Liver (tissue), 9 donors: ENCODE data around the gene CST9. TPM values are rescaled to one million over a fixed set of nuclear protein-coding genes. Genes with fewer than 3 reads are reported as not detected.
A peak's percentile ranks its signal among the peaks of the same experiment; 100 is the strongest.
"Not testable (repeated sequence)": the region's sequence is repeated elsewhere in the genome, so short reads cannot be mapped to it uniquely, and the experiment has no call there.

Experiments used
- DNase-seq: peaks from one replicate; pipeline ENCODE4 v3.0.0-alpha.2; 2017; ENCODE audit warnings: low spot score
- H3K27ac ChIP-seq, 2 donors: one replicate each; pipeline ENCODE4 v1.7.0; 2013; ENCODE audit warnings: inconsistent platforms in 2 of 2, low read length in 2 of 2, control low read depth in 1 of 2, low read depth in 1 of 2, mild to moderate bottlenecking in 1 of 2
- H3K27me3 ChIP-seq, 4 donors: one replicate each; pipeline versions ENCODE4 v1.6.1 to v1.7.0; 2013; ENCODE audit warnings: low read length in 3 of 4, inconsistent platforms in 1 of 4, mild to moderate bottlenecking in 1 of 4, moderate library complexity in 1 of 4; ENCODE audit not compliant: control insufficient read depth in 4 of 4, insufficient read depth in 4 of 4
- H3K36me3 ChIP-seq, 4 donors: one replicate each; pipeline versions ENCODE4 v1.6.1 to v1.7.0; 2013; ENCODE audit warnings: low read length in 3 of 4, mild to moderate bottlenecking in 3 of 4, low read depth in 1 of 4, moderate library complexity in 1 of 4; ENCODE audit not compliant: control insufficient read depth in 4 of 4, insufficient read depth in 3 of 4
- H3K4me1 ChIP-seq, 4 donors: one replicate each; pipeline versions ENCODE4 v1.6.1 to v1.7.0; 2013; ENCODE audit warnings: low read length in 3 of 4, mild to moderate bottlenecking in 3 of 4, moderate library complexity in 1 of 4; ENCODE audit not compliant: control insufficient read depth in 4 of 4, insufficient read depth in 4 of 4
- H3K4me3 ChIP-seq, 3 donors: one replicate each; pipeline versions ENCODE4 v1.6.1 to v1.7.0; 2013; ENCODE audit warnings: low read length in 3 of 3, control low read depth in 1 of 3, low read depth in 1 of 3, mild to moderate bottlenecking in 1 of 3
- H3K9ac ChIP-seq, 2 donors: one replicate each; pipeline ENCODE4 v1.7.0; 2013; ENCODE audit warnings: low read length in 2 of 2, mild to moderate bottlenecking in 2 of 2, moderate library complexity in 2 of 2, control low read depth in 1 of 2, low read depth in 1 of 2
- H3K9me3 ChIP-seq, 4 donors: one replicate each; pipeline versions ENCODE4 v1.6.1 to v1.7.0; 2013; ENCODE audit warnings: low read length in 3 of 4; ENCODE audit not compliant: control insufficient read depth in 4 of 4
- EGR1 ChIP-seq, 2 donors: IDR thresholded peaks; 2 replicates each; pipeline ENCODE4 v1.6.1; 2016 to 2018; ENCODE audit warnings: antibody characterized with exemption in 2 of 2, low read depth in 2 of 2
- FOXA1 ChIP-seq: IDR thresholded peaks from 2 replicates; pipeline ENCODE4 v1.6.1; 2016; ENCODE audit warnings: antibody characterized with exemption
- FOXA2 ChIP-seq: IDR thresholded peaks from 2 replicates; pipeline ENCODE4 v1.6.1; 2016; ENCODE audit warnings: antibody characterized with exemption
- GABPA ChIP-seq, 2 donors: IDR thresholded peaks in 1 of 2; conservative IDR thresholded peaks in 1 of 2; 2 replicates each; pipeline ENCODE4 v1.6.1; 2016; ENCODE audit warnings: antibody characterized with exemption in 2 of 2, mild to moderate bottlenecking in 1 of 2, moderate library complexity in 1 of 2
- HNF4A ChIP-seq, 2 donors: conservative IDR thresholded peaks; 2 replicates each; pipeline ENCODE4 v1.6.1; 2016; ENCODE audit warnings: antibody characterized with exemption in 2 of 2, mild to moderate bottlenecking in 2 of 2
- HNF4G ChIP-seq: IDR thresholded peaks from 2 replicates; pipeline ENCODE4 v1.6.1; 2016; ENCODE audit warnings: antibody characterized with exemption
- JUND ChIP-seq, 2 donors: IDR thresholded peaks; 2 replicates each; pipeline ENCODE4 v1.6.1; 2016; ENCODE audit warnings: antibody characterized with exemption in 2 of 2
- NR2F2 ChIP-seq: IDR thresholded peaks from 2 replicates; pipeline ENCODE4 v1.6.1; 2016; ENCODE audit warnings: antibody characterized with exemption
- RAD21 ChIP-seq, 2 donors: IDR thresholded peaks; 2 replicates each; pipeline ENCODE4 v1.6.1; 2016; ENCODE audit warnings: antibody characterized with exemption in 2 of 2, mild to moderate bottlenecking in 2 of 2
- RXRA ChIP-seq, 2 donors: IDR thresholded peaks; 2 replicates each; pipeline ENCODE4 v1.6.1; 2017 to 2018; ENCODE audit warnings: antibody characterized with exemption in 2 of 2, mild to moderate bottlenecking in 1 of 2
- SP1 ChIP-seq: IDR thresholded peaks from 2 replicates; pipeline ENCODE4 v1.6.1; 2018; ENCODE audit warnings: antibody characterized with exemption, mild to moderate bottlenecking
- TAF1 ChIP-seq: conservative IDR thresholded peaks from 2 replicates; pipeline ENCODE4 v1.6.1; 2016; ENCODE audit warnings: antibody characterized with exemption, mild to moderate bottlenecking
- YY1 ChIP-seq: IDR thresholded peaks from 2 replicates; pipeline ENCODE4 v1.6.1; 2016; ENCODE audit warnings: antibody characterized with exemption, mild to moderate bottlenecking
- WGBS: extraction: QIAGEN DNeasy Blood & Tissue Kit; methylation state at CpG from one replicate; pipeline ENCODE4 v1.1.7; 2013; 5-methylcytosine and 5-hydroxymethylcytosine counted together
- polyA plus RNA-seq, 2 donors: library from polyadenylated mRNA; stranded (reverse) in 1 of 2; unstranded in 1 of 2; fragments of 200-250 nt in 1 of 2; fragments of >200 nt in 1 of 2; fragmentation: Nextera tagmentation in 1 of 2; extraction: Ambion mirVana in 1 of 2; gene quantifications; one replicate each; pipeline versions ENCODE4 v1.2.1 to v1.2.3, GENCODE V29; 2013 to 2015
- total RNA-seq, 2 donors: library from RNA; depleted of rRNA; stranded (reverse); fragments of >200 nt; gene quantifications; one replicate each; pipeline ENCODE4 v1.2.3, GENCODE V29; 2014
- TF ChIP-seq, protein P1 (sequence below): fragments of 150-350 bp; IDR thresholded peaks from 2 replicates; pipeline ENCODE4 v1.5.1; 2017; ENCODE audit warnings: improper control_type of control experiment, low read depth, low read length; ENCODE audit not compliant: missing input control
- TF ChIP-seq, protein P2 (sequence below): IDR thresholded peaks from 2 replicates; pipeline ENCODE4 v1.6.1; 2016; ENCODE audit warnings: antibody characterized with exemption
- TF ChIP-seq, protein P3 (sequence below): IDR thresholded peaks from 2 replicates; pipeline ENCODE4 v1.6.1; 2016; ENCODE audit warnings: antibody characterized with exemption, mild to moderate bottlenecking
- TF ChIP-seq, protein P4 (sequence below): IDR thresholded peaks from 2 replicates; pipeline ENCODE4 v1.6.1; 2016; ENCODE audit warnings: antibody characterized with exemption
- TF ChIP-seq, protein P5 (sequence below): IDR thresholded peaks from 2 replicates; pipeline ENCODE4 v1.6.1; 2016; ENCODE audit warnings: antibody characterized with exemption
- donor health status: healthy.
- donor health status: healthy.
- donor health status: healthy.
- donor health status: healthy.
- donor health status: healthy.

The CST9 gene
- total and polyA plus RNA-seq, 4 donors, result not detected

DNA sequence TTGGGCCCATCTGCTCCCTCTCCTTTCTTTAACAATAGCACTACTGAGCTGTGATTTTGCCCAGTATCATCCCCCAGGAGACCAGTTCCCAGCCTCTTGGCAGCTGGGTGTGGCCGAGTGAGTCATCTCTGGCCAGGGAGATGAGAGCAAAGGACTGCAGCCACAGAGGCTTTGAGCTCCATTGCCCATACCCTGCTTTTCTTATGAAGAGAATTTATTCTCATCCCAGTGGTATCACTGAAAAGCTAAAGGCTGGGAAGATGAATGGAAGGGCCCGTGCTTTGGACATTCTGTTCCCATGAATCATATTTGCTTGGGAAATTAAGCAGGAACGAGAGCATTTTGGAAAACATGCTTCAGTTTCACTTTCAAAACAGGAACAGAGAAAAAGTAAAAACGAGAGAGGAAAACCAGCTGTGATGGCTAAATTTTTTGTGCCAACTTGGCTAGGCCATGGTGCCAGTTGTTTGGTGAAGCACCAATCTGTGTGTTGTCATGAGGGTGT is 17.2 kb upstream of the CST9 start:
- WGBS, result 13% methylated on average over 4 of the region's 4 CpGs
- no peak for DNase-seq
- peak overlapping the region; percentile 15 to 73 for H3K27ac ChIP-seq
- peak overlapping the region in 1 of 2 donors; percentile 32 for H3K9ac ChIP-seq
- peak overlapping the region; percentile 4 to 43 (median 12) for H3K4me3 ChIP-seq
- no peaks in the 10 kb centered on the region for H3K27me3 ChIP-seq
- H3K9me3 ChIP-seq, result no peaks in the 10 kb centered on the region
- H3K4me1 ChIP-seq, result peaks cover 0 to 3% (median 0%) of the 10 kb centered on the region in 4 donors
- TF ChIP-seq TAF1 (no peak), SP1 (peak; percentile 80), YY1 (peak; percentile 40), NR2F2 (peak; percentile 38), RXRA (IDR thresholded peaks at IDR 0.05) (peak in 1 of 2 donors; percentile 8), GABPA (IDR thresholded peaks at IDR 0.05 in 1 of 2, conservative IDR thresholded peaks at IDR 0.05 in 1 of 2) (no peak), FOXA1 (no peak), EGR1 (IDR thresholded peaks at IDR 0.05; ENCODE audit: low read depth in 2 of 2) (no peak), JUND (IDR thresholded peaks at IDR 0.05) (peak; percentile 98 to 99), HNF4G (no peak), RAD21 (IDR thresholded peaks at IDR 0.05) (no peak), HNF4A (conservative IDR thresholded peaks at IDR 0.05) (no peak), FOXA2 (no peak)
- TF ChIP-seq, protein P1, sequence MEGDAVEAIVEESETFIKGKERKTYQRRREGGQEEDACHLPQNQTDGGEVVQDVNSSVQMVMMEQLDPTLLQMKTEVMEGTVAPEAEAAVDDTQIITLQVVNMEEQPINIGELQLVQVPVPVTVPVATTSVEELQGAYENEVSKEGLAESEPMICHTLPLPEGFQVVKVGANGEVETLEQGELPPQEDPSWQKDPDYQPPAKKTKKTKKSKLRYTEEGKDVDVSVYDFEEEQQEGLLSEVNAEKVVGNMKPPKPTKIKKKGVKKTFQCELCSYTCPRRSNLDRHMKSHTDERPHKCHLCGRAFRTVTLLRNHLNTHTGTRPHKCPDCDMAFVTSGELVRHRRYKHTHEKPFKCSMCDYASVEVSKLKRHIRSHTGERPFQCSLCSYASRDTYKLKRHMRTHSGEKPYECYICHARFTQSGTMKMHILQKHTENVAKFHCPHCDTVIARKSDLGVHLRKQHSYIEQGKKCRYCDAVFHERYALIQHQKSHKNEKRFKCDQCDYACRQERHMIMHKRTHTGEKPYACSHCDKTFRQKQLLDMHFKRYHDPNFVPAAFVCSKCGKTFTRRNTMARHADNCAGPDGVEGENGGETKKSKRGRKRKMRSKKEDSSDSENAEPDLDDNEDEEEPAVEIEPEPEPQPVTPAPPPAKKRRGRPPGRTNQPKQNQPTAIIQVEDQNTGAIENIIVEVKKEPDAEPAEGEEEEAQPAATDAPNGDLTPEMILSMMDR, result no peak
- TF ChIP-seq, protein P2, sequence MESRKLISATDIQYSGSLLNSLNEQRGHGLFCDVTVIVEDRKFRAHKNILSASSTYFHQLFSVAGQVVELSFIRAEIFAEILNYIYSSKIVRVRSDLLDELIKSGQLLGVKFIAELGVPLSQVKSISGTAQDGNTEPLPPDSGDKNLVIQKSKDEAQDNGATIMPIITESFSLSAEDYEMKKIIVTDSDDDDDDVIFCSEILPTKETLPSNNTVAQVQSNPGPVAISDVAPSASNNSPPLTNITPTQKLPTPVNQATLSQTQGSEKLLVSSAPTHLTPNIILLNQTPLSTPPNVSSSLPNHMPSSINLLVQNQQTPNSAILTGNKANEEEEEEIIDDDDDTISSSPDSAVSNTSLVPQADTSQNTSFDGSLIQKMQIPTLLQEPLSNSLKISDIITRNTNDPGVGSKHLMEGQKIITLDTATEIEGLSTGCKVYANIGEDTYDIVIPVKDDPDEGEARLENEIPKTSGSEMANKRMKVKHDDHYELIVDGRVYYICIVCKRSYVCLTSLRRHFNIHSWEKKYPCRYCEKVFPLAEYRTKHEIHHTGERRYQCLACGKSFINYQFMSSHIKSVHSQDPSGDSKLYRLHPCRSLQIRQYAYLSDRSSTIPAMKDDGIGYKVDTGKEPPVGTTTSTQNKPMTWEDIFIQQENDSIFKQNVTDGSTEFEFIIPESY, result no peak
- TF ChIP-seq, protein P3, sequence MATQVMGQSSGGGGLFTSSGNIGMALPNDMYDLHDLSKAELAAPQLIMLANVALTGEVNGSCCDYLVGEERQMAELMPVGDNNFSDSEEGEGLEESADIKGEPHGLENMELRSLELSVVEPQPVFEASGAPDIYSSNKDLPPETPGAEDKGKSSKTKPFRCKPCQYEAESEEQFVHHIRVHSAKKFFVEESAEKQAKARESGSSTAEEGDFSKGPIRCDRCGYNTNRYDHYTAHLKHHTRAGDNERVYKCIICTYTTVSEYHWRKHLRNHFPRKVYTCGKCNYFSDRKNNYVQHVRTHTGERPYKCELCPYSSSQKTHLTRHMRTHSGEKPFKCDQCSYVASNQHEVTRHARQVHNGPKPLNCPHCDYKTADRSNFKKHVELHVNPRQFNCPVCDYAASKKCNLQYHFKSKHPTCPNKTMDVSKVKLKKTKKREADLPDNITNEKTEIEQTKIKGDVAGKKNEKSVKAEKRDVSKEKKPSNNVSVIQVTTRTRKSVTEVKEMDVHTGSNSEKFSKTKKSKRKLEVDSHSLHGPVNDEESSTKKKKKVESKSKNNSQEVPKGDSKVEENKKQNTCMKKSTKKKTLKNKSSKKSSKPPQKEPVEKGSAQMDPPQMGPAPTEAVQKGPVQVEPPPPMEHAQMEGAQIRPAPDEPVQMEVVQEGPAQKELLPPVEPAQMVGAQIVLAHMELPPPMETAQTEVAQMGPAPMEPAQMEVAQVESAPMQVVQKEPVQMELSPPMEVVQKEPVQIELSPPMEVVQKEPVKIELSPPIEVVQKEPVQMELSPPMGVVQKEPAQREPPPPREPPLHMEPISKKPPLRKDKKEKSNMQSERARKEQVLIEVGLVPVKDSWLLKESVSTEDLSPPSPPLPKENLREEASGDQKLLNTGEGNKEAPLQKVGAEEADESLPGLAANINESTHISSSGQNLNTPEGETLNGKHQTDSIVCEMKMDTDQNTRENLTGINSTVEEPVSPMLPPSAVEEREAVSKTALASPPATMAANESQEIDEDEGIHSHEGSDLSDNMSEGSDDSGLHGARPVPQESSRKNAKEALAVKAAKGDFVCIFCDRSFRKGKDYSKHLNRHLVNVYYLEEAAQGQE, result no peak
- TF ChIP-seq, protein P4, sequence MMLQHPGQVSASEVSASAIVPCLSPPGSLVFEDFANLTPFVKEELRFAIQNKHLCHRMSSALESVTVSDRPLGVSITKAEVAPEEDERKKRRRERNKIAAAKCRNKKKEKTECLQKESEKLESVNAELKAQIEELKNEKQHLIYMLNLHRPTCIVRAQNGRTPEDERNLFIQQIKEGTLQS, result peak; percentile 56
- TF ChIP-seq, protein P5, sequence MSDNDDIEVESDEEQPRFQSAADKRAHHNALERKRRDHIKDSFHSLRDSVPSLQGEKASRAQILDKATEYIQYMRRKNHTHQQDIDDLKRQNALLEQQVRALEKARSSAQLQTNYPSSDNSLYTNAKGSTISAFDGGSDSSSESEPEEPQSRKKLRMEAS, result no peak
- H3K36me3 ChIP-seq, result no peaks in the 10 kb centered on the region

DNA sequence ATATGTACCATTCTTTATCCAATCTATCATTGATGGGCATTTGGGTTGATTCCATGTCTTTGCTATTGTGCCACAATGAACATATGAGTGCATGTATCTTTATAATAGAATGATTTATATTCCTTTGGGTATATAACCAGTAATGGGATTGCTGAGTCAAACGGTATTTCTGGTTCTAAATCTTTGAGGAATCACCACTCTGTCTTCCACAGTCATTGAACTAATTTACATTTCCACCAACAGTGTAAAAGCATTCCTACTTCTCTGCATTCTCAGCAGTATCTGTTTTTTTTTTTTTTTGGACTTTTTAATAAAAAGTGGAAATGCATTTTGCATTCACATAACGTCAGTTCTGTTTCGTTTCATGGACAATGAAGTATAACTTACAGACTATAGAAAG is 16.7 kb upstream of the CST9 start:
- H3K9ac ChIP-seq, DNase-seq, H3K9me3 ChIP-seq, H3K4me1 ChIP-seq, H3K4me3 ChIP-seq, H3K36me3 ChIP-seq, H3K27me3 ChIP-seq: not testable (repeated sequence)
- 79% methylated on average over 3 of the region's 3 CpGs for WGBS
- H3K27ac ChIP-seq, result peak overlapping the region in 1 of 2 donors; percentile 73
